ENCODE results near the gene CTCFL.

DNA sequence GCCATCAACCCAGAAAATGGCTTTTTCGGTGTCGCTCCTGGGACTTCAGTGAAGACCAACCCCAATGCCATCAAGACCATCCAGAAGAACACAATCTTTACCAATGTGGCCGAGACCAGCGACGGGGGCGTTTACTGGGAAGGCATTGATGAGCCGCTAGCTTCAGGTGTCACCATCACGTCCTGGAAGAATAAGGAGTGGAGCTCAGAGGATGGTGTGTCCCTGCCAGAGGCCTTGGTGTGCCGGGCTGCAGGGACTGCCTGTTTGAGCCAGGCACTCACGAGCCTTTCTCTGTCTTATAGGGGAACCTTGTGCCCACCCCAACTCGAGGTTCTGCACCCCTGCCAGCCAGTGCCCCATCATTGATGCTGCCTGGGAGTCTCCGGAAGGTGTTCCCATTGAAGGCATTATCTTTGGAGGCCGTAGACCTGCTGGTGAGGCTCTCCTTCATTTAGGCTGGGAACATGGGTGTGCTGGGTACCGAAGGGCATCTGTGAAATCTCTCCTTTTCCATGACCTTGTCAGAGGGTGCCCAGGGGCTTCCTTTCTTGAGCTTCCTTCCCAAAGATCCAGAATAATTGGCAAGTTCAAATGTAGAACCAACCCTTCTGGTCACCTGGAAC lies 39.4 kb upstream of the CTCFL start:
- no peak for TF ChIP-seq EZH2 (IDR thresholded peaks at IDR 0.05; ENCODE audit: insufficient read depth, poor library complexity, severe bottlenecking)
- no peak for TF ChIP-seq EZH2phosphoT487 (IDR thresholded peaks at IDR 0.05; ENCODE audit: insufficient read depth, low read depth)

Data from GM23248 (cell line).